ENCODE results near the gene RSRP1. TPM values are rescaled to one million over a fixed set of nuclear protein-coding genes. Genes with fewer than 3 reads are reported as not detected.
A peak's percentile ranks its signal among the peaks of the same experiment; 100 is the strongest.

Gene RSRP1
- total RNA-seq, 4 donors from 2014 or later: 10.3 to 43.0 (median 20.9) TPM

DNA sequence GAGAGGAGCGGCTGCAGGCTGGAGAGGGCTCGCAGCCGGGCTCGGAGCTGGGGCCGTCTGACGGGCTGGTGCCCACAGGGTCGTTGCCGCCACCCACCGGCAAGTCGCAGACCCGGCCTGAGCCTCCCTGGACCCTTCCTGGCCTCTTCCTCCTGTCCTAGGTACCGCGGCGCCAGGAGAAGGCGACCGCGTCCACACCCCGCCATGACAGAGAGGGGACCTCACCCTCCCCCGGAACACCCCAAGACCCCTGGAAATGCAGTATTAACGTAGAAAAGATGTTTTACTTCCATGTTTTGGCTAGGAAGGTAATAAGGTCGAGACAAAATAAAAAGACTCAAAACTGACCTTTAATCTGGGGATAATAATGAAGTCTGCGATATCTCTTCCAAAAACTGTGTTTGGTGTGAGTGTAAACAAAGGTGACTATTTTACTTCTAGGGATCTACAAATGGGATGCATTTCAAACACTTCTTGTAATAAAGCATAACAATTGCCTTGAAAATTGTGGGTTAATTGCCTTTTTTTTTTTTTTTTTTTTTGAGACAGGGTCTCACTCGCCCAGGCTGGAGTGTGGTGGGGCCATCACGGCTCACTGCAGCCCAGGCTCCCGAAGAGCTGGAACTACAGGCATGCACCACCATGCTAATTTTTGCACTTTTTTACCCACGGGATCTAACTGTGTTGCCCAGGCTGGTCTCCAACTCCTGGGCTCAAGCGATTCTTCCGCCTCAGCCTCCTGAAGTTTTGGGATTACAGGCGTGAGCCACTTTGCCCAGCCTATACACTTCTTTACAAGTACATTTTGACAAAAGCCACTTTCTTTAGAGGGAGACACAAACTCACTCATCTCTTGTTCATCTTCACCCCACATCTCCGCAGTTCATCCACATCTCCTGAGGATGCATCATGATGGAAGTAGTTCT is 838 bp upstream of the RSRP1 start:
- Histone ChIP-seq H3K27ac (peak overlapping the region; percentile 99 to 100 (median 100)), H3K36me3 (peaks cover 0 to 27% of the 10 kb centered on the region in 2 donors), H3K27me3 (no peaks in the 10 kb centered on the region), H3K4me3 (peak overlapping the region; percentile 85 to 97 (median 96)), H3K9me3 (no peaks in the 10 kb centered on the region), H3K4me1 (peaks cover 26% of the 10 kb centered on the region in 2 donors)
- ATAC-seq: peak in 1 of 2 donors; percentile 8
- in situ Hi-C loops (cut with MboI; ENCODE audit: low sequenced_read_pairs in 4 of 4) (loop anchor here in 1 of 4 donors (10.0 kb wide), 1 partner anchor 97 kb away; no protein-coding TSS in a partner anchor), intact Hi-C loops (cut with DNase I; ENCODE audit: low total_unique reads) (loop anchor here (1.0 to 2.0 kb wide), 3 partner anchors 16 to 183 kb away; partner anchors contain the start of genes MACO1, SYF2 and TMEM50A)
- no peak for DNase-seq
- TF ChIP-seq, protein P1, sequence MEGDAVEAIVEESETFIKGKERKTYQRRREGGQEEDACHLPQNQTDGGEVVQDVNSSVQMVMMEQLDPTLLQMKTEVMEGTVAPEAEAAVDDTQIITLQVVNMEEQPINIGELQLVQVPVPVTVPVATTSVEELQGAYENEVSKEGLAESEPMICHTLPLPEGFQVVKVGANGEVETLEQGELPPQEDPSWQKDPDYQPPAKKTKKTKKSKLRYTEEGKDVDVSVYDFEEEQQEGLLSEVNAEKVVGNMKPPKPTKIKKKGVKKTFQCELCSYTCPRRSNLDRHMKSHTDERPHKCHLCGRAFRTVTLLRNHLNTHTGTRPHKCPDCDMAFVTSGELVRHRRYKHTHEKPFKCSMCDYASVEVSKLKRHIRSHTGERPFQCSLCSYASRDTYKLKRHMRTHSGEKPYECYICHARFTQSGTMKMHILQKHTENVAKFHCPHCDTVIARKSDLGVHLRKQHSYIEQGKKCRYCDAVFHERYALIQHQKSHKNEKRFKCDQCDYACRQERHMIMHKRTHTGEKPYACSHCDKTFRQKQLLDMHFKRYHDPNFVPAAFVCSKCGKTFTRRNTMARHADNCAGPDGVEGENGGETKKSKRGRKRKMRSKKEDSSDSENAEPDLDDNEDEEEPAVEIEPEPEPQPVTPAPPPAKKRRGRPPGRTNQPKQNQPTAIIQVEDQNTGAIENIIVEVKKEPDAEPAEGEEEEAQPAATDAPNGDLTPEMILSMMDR (IDR thresholded peaks at IDR 0.05 in 4 of 5, conservative IDR thresholded peaks at IDR 0.05 in 1 of 5): no peak
- no peak for TF ChIP-seq POLR2A (IDR thresholded peaks at IDR 0.05)

DNA sequence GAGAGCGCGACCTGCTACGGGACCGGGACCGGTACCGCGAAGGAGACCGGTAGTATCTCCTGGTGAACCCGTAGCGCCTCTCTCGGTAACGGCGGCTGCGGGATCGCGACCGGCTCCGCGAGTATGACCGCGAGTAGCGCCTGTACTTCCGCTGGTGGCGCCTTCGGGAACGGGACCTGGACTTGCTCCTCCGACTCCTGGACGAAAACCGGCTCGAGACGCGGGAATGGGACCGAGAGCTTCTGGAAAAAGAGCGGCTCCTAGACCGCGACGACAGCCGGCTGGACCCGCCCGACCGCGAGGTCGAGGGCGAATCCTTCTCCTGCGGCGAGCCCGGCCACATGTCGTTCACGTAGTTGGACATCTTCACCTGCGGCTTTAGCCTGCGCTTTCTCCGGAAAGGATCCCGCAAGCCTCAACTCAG is 642 bp downstream of the RSRP1 start:
- Histone ChIP-seq H3K4me3 (peak overlapping the region; percentile 85 to 97 (median 96)), H3K9me3 (no peaks in the 10 kb centered on the region), H3K36me3 (peaks cover 0 to 42% of the 10 kb centered on the region in 2 donors), H3K27me3 (no peaks in the 10 kb centered on the region), H3K27ac (peak overlapping the region; percentile 99 to 100 (median 100)), H3K4me1 (peaks cover 26% of the 10 kb centered on the region in 2 donors)
- in situ Hi-C loops (cut with MboI; ENCODE audit: low sequenced_read_pairs in 4 of 4): loop anchor here in 1 of 4 donors (10.0 kb wide), 1 partner anchor 98 kb away; no protein-coding TSS in a partner anchor
- no peak for DNase-seq
- no peak for TF ChIP-seq POLR2A (IDR thresholded peaks at IDR 0.05)
- TF ChIP-seq, protein P1 (IDR thresholded peaks at IDR 0.05 in 4 of 5, conservative IDR thresholded peaks at IDR 0.05 in 1 of 5): peak in 1 of 5 experiments; percentile 21
- intact Hi-C loops (cut with DNase I; ENCODE audit: low total_unique reads): loop anchor here (1.0 to 2.0 kb wide), 3 partner anchors 14 to 184 kb away; partner anchors contain the start of genes MACO1, SYF2 and TMEM50A
- peak; percentile 6 to 7 for ATAC-seq

DNA sequence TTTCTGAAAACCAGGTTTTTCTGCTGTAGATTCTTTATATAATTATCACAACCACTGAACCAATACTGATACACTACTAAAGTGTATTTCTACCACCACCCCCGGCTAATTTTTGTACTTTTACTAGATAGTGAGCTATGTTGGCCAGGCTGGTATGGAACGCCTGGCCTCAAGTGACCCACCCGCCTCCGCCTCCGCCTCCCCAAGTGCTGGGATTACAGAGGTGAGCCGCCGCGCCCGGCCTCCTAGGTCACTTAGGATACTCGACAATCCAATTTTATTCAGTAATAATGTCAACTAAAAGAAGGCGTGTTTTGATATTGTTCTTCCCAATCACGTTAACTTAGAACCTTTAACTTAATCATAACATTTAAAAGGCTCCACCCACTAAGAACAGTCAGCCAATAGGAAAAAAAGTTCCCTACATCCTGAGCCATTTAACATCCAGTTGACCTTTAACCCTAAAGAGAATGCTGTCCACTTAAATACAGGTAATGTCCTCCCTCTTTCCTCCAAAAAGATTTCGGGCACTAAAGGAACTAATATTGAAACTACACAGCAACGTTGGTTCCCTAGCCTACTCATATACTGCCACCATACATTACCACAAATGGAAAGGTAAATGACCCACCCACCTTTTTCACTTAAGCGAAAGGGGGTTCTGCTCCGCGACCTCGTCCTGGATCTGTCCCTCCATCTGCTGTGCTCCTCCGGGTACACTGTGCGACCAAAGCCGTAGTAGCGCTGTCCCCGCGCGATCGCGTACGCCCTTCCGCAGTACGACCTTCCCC is 1.2 kb downstream of the RSRP1 start:
- no peak for ATAC-seq
- intact Hi-C loops (cut with DNase I; ENCODE audit: low total_unique reads): loop anchor here (2.0 kb wide), 2 partner anchors 93 to 185 kb away; partner anchors contain the start of genes MACO1 and TMEM50A
- Histone ChIP-seq H3K4me1 (peaks cover 26% of the 10 kb centered on the region in 2 donors), H3K27me3 (no peaks in the 10 kb centered on the region), H3K4me3 (peak overlapping the region; percentile 85 to 97 (median 96)), H3K9me3 (no peaks in the 10 kb centered on the region), H3K27ac (peak overlapping the region; percentile 99 to 100 (median 100)), H3K36me3 (peaks cover 0 to 48% of the 10 kb centered on the region in 2 donors)
- in situ Hi-C loops (cut with MboI; ENCODE audit: low sequenced_read_pairs in 4 of 4): loop anchor here in 1 of 4 donors (10.0 kb wide), 1 partner anchor 99 kb away; no protein-coding TSS in a partner anchor
- TF ChIP-seq, protein P1 (IDR thresholded peaks at IDR 0.05 in 4 of 5, conservative IDR thresholded peaks at IDR 0.05 in 1 of 5): no peak
- TF ChIP-seq POLR2A (IDR thresholded peaks at IDR 0.05): no peak
- DNase-seq: no peak

DNA sequence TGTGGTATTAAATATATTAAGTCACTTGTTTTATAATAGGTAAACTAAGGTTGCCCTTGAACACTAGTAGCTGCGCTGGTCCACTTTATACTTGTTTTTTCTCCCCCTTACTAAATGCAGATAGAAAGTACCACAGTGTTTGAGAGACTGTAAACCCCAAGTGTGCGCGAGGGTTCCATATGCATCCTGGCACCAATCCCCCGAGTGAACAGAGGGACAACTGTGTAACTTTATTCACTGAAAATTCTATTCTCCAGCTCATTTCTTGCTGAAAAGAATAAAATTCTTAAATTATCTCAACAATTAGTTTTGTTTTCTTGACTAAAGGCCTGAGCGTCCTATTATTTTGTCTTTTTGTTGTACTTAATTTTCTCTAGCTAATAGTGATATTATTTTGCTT is 1.9 kb downstream of the RSRP1 start:
- Histone ChIP-seq H3K4me3 (peak overlapping the region; percentile 85 to 97 (median 96)), H3K36me3 (peaks cover 0 to 51% of the 10 kb centered on the region in 2 donors), H3K27me3 (no peaks in the 10 kb centered on the region), H3K27ac (peak overlapping the region in 3 of 4 donors; percentile 99 to 100 (median 99)), H3K9me3 (no peaks in the 10 kb centered on the region), H3K4me1 (peaks cover 31% of the 10 kb centered on the region in 2 donors)
- in situ Hi-C loops (cut with MboI; ENCODE audit: low sequenced_read_pairs in 4 of 4) (loop anchor here in 1 of 4 donors (10.0 kb wide), 1 partner anchor 99 kb away; no protein-coding TSS in a partner anchor), intact Hi-C loops (cut with DNase I; ENCODE audit: low total_unique reads) (no loop called here)
- DNase-seq (no peak), ATAC-seq (no peak)
- TF ChIP-seq, protein P1 (IDR thresholded peaks at IDR 0.05 in 4 of 5, conservative IDR thresholded peaks at IDR 0.05 in 1 of 5): no peak
- TF ChIP-seq POLR2A (IDR thresholded peaks at IDR 0.05): no peak
